Stimulated activated CD4-positive, alpha-beta T cell treated with anti-CD3 and anti-CD28 coated beads, Interleukin-1b, Interleukin-23, amount 100 ng/mL, for 1 hour (primary cell): ENCODE measurements around the gene INSYN1.

Source experiments
- DNase-seq, 2 donors: peaks; one replicate each; pipeline ENCODE4 v3.0.0-alpha.2; 2020; ENCODE audit warnings: low read depth in 2 of 2

Gene INSYN1

GRCh38 chr15:73686781-73687256, 66.3 kb downstream of the INSYN1 start:
- DNase-seq = no peak

- no peak for DNase-seq
Measured at GRCh38 chr15:73685981-73686380, 67.2 kb downstream of the INSYN1 start.
